A673 (cell line): ENCODE measurements around the gene KRTAP5-3. TPM values are rescaled to one million over a fixed set of nuclear protein-coding genes. Genes with fewer than 3 reads are reported as not detected.

Source experiments
- BruUV-seq: library from RNA; stranded (reverse); fragments of 400-500 nt; replicated peaks from 2 replicates; lab custom pipeline; 2021; lab: Mats Ljungman, UMichigan
- CTCF ChIA-PET: fragments of 300-600 bp; sonication (Branson Sonifier 250); formaldehyde crosslinking; loops from one replicate; lab custom pipeline; 2022; ENCODE audit warnings: antibody characterized with exemption; lab: Charles Lee
- POLR2A ChIA-PET: fragments of 300-600 bp; sonication (Branson Sonifier 250); formaldehyde crosslinking; loops from one replicate; lab custom pipeline; 2022; ENCODE audit warnings: antibody characterized with exemption; ENCODE audit not compliant: low non-redundant PET; lab: Charles Lee
- DNase-seq: peaks from one replicate; pipeline ENCODE4 v3.0.0-alpha.2; 2015; ENCODE audit warnings: low spot score
- H3K27ac ChIP-seq: fragments of 200-600 bp; sonication (generic); 2 replicates; pipeline ENCODE4 v1.5.1; 2016; ENCODE audit warnings: mixed run types, low read depth, mild to moderate bottlenecking, mixed read lengths, antibody characterized with exemption, low read length; ENCODE audit not compliant: poor library complexity, severe bottlenecking
- H3K27me3 ChIP-seq: fragments of 200-600 bp; sonication (generic); replicated peaks from 2 replicates; pipeline ENCODE4 v1.6.1; 2017; ENCODE audit warnings: mixed run types, low read depth, mild to moderate bottlenecking, mixed read lengths, antibody characterized with exemption, low read length; ENCODE audit not compliant: insufficient read depth, poor library complexity
- H3K36me3 ChIP-seq: fragments of 200-600 bp; sonication (generic); 2 replicates; pipeline ENCODE4 v1.6.1; 2016; ENCODE audit warnings: mixed run types, mild to moderate bottlenecking, mixed read lengths, antibody characterized with exemption, low read length; ENCODE audit not compliant: insufficient read depth, poor library complexity, severe bottlenecking
- H3K4me1 ChIP-seq: fragments of 200-600 bp; sonication (generic); 2 replicates; pipeline ENCODE4 v1.6.1; 2017; ENCODE audit warnings: mixed run types, mild to moderate bottlenecking, mixed read lengths, antibody characterized with exemption, low read length; ENCODE audit not compliant: insufficient read depth, poor library complexity, severe bottlenecking
- H3K4me3 ChIP-seq: fragments of 200-600 bp; sonication (generic); 2 replicates; pipeline ENCODE4 v1.5.1; 2016; ENCODE audit warnings: low read depth, mixed run types, mild to moderate bottlenecking, mixed read lengths, low read length; ENCODE audit not compliant: poor library complexity, severe bottlenecking
- H3K9me3 ChIP-seq: fragments of 200-600 bp; sonication (generic); 2 replicates; pipeline ENCODE4 v1.6.1; 2016; ENCODE audit warnings: mixed run types, low read depth, mild to moderate bottlenecking, mixed read lengths, antibody characterized with exemption, low read length; ENCODE audit not compliant: poor library complexity, severe bottlenecking
- EZH2 ChIP-seq: fragments of 200-600 bp; sonication (generic); IDR thresholded peaks from 2 replicates; pipeline ENCODE4 v1.6.1; 2017; ENCODE audit warnings: borderline replicate concordance, low read depth, mild to moderate bottlenecking, mixed read lengths, antibody characterized with exemption, low read length; ENCODE audit not compliant: poor library complexity, severe bottlenecking
- intact Hi-C: fragments of 100-400 bp; cut with micrococcal nuclease; formaldehyde crosslinking; loops from one replicate; pipeline ENCODE4 v1.10.0; 2022; ENCODE audit not compliant: unreplicated experiment
- total RNA-seq: library from RNA; stranded (reverse); gene quantifications from 2 replicates; pipeline ENCODE4 v1.2.3, GENCODE V29; 2021
- TF ChIP-seq, protein P1 (sequence below): fragments of 300-800, 200-600 bp; sonication (generic); conservative IDR thresholded peaks from 2 replicates; pipeline ENCODE4 v1.5.1; 2017; ENCODE audit warnings: low read depth, mild to moderate bottlenecking, antibody characterized with exemption, low read length, moderate library complexity, mixed read lengths

KRTAP5-3 gene
- total RNA-seq, 1 experiment from 2014 or later, result not detected

DNA sequence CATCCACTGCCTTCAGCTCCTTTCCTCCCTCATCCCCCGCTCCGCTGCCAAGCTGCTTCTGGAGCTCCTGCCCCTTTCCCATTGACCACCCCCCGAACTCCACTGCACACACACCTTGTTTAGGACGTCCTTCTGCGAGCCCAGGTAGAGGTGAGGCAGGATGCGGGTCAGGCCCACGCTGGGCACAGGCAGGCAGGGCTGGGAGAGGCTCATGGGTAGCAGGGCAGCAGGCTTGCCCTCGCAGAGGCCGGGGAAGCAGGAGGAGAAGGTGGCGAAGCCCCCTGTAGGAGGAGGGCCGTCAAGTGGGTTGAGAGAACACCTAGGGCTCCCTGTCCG, 49.5 kb downstream of the KRTAP5-3 start:
- TF ChIP-seq, protein P1, sequence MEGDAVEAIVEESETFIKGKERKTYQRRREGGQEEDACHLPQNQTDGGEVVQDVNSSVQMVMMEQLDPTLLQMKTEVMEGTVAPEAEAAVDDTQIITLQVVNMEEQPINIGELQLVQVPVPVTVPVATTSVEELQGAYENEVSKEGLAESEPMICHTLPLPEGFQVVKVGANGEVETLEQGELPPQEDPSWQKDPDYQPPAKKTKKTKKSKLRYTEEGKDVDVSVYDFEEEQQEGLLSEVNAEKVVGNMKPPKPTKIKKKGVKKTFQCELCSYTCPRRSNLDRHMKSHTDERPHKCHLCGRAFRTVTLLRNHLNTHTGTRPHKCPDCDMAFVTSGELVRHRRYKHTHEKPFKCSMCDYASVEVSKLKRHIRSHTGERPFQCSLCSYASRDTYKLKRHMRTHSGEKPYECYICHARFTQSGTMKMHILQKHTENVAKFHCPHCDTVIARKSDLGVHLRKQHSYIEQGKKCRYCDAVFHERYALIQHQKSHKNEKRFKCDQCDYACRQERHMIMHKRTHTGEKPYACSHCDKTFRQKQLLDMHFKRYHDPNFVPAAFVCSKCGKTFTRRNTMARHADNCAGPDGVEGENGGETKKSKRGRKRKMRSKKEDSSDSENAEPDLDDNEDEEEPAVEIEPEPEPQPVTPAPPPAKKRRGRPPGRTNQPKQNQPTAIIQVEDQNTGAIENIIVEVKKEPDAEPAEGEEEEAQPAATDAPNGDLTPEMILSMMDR, result no peak
- TF ChIP-seq EZH2, result no peak
- H3K36me3 ChIP-seq, result no peaks in the 10 kb centered on the region
- BruUV-seq, result no TSS peak
- H3K27ac ChIP-seq, result no peak overlapping the region
- CTCF ChIA-PET, result interaction anchor here (1.2 kb wide), 1 partner anchor 12 kb away, joined by 4 read pairs; no protein-coding TSS in a partner anchor
- H3K9me3 ChIP-seq, result no peaks in the 10 kb centered on the region
- intact Hi-C loops, result no loop called here
- H3K4me3 ChIP-seq, result no peak overlapping the region
- no peaks in the 10 kb centered on the region for H3K27me3 ChIP-seq
- H3K4me1 ChIP-seq, result no peaks in the 10 kb centered on the region
- no peak for DNase-seq
- POLR2A ChIA-PET, result no interaction called here

DNA sequence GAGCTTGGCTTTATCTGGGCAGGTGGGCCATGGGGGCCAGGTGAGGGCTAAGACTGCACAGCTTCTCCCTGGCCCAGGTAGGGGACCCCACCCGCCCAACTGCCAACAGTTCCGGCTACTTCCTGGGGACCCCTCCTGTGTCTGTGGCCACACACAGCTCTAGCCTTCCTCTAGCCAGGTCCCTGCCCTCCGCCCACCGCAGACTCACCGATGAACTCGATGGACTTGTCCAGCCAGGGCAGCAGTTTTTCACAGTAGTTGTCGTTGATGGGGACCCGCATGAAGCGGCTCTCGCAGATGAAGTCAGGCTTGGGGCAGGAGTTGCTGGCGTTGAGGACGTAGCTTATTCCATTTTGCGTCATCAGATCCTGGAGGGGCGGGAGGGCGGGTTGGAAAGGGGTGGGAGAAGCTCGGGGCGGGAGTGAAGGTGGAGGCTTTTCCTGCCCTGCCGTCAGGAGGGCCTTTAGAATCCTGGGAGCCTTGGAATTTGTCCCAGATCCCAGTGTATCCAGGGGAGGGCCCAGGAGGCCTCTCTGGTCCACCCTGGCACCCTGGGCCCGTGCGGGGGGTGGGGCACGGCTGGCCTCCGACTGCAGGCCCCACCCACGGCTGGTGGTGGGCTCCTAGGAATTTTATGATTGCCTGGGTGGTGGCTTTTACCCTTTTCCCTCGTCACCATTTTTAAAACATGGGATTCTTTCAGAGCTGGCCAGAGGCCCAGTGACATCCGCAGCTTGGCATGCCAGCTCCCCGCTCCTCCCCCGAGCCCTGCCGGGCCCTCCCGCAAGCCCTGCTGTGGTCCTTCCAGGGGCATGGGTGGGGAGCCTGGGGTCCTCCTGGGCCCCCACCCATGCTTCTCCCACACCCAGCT, 50.1 kb downstream of the KRTAP5-3 start:
- no peaks in the 10 kb centered on the region for H3K9me3 ChIP-seq
- H3K27ac ChIP-seq, result no peak overlapping the region
- intact Hi-C loops, result no loop called here
- DNase-seq, result no peak
- no peaks in the 10 kb centered on the region for H3K4me1 ChIP-seq
- CTCF ChIA-PET, result interaction anchor here (1.2 kb wide), 1 partner anchor 11 kb away, joined by 4 read pairs; no protein-coding TSS in a partner anchor
- BruUV-seq, result no TSS peak
- POLR2A ChIA-PET, result no interaction called here
- no peaks in the 10 kb centered on the region for H3K36me3 ChIP-seq
- no peak for TF ChIP-seq EZH2
- TF ChIP-seq, protein P1, result no peak
- no peak overlapping the region for H3K4me3 ChIP-seq
- no peaks in the 10 kb centered on the region for H3K27me3 ChIP-seq

Other genes starting within 250 kb of the KRTAP5-3 start
- 2.2 and 3.6 TPM in 2 replicates for gene BRSK2, start 218.5 kb downstream of the KRTAP5-3 start, total RNA-seq
- gene MOB2, start 121.7 kb downstream of the KRTAP5-3 start, total RNA-seq, result 14.5 and 14.7 TPM in 2 replicates
- gene DUSP8, start 36.2 kb downstream of the KRTAP5-3 start, total RNA-seq, result 0.70 and 1.9 TPM in 2 replicates
- gene KRTAP5-1, start 23.2 kb downstream of the KRTAP5-3 start, total RNA-seq, result not detected in 2 replicates
- gene KRTAP5-2, start 10.2 kb downstream of the KRTAP5-3 start, total RNA-seq, result not detected in 2 replicates
- not detected in 2 replicates for gene KRTAP5-4, start 13.7 kb upstream of the KRTAP5-3 start, total RNA-seq
- not detected in 2 replicates for gene KRTAP5-5, start 21.3 kb upstream of the KRTAP5-3 start, total RNA-seq
- not detected in 2 replicates for gene KRTAP5-6, start 88.7 kb upstream of the KRTAP5-3 start, total RNA-seq
- 0.24 TPM in 1 of 2 replicates, not detected in the other for gene IFITM10, start 142.1 kb upstream of the KRTAP5-3 start, total RNA-seq
- gene CTSD, start 155.5 kb upstream of the KRTAP5-3 start, total RNA-seq, result 144 and 159 TPM in 2 replicates
- not detected in 2 replicates for gene SYT8, start 226.5 kb upstream of the KRTAP5-3 start, total RNA-seq
- not detected in 2 replicates for gene TNNI2, start 230.5 kb upstream of the KRTAP5-3 start, total RNA-seq
- not detected in 2 replicates for gene LSP1, start 244.6 kb upstream of the KRTAP5-3 start, total RNA-seq